ENCODE results near the gene CELF2.

The CELF2 gene

GRCh38 chr10:11305825-11306593 lies 288.3 kb downstream of the CELF2 start:
- H3K4me1 ChIP-seq (ENCODE audit: control insufficient read depth in 1 of 2, insufficient read depth in 2 of 2, low read length in 2 of 2): no peaks in the 10 kb centered on the region
- peaks cover 13 to 53% of the 10 kb centered on the region in 2 donors for H3K36me3 ChIP-seq (ENCODE audit: control insufficient read depth in 1 of 2, insufficient read depth in 2 of 2, low read length in 2 of 2)
- no peak overlapping the region for H3K4me3 ChIP-seq (ENCODE audit: low read depth in 1 of 2, low read length in 2 of 2)
- H3K9me3 ChIP-seq (ENCODE audit: control insufficient read depth in 1 of 2, low read length in 2 of 2): peaks cover 4 to 12% of the 10 kb centered on the region in 2 donors
- no peak overlapping the region for H3K27ac ChIP-seq (ENCODE audit: low read depth, low read length)
- H3K27me3 ChIP-seq (ENCODE audit: control insufficient read depth in 1 of 2, insufficient read depth in 2 of 2, low read length in 2 of 2): no peaks in the 10 kb centered on the region
- no peak overlapping the region for H3K9ac ChIP-seq (ENCODE audit: low read depth in 1 of 2, low read length in 2 of 2)

GRCh38 chr10:11307004-11307403 lies 289.3 kb downstream of the CELF2 start:
- peaks cover 4 to 12% of the 10 kb centered on the region in 2 donors for H3K9me3 ChIP-seq (ENCODE audit: control insufficient read depth in 1 of 2, low read length in 2 of 2)
- no peak overlapping the region for H3K9ac ChIP-seq (ENCODE audit: low read depth in 1 of 2, low read length in 2 of 2)
- H3K27me3 ChIP-seq (ENCODE audit: control insufficient read depth in 1 of 2, insufficient read depth in 2 of 2, low read length in 2 of 2): no peaks in the 10 kb centered on the region
- H3K4me3 ChIP-seq (ENCODE audit: low read depth in 1 of 2, low read length in 2 of 2): no peak overlapping the region
- no peak overlapping the region for H3K27ac ChIP-seq (ENCODE audit: low read depth, low read length)
- no peaks in the 10 kb centered on the region for H3K4me1 ChIP-seq (ENCODE audit: control insufficient read depth in 1 of 2, insufficient read depth in 2 of 2, low read length in 2 of 2)
- peaks cover 13 to 48% of the 10 kb centered on the region in 2 donors for H3K36me3 ChIP-seq (ENCODE audit: control insufficient read depth in 1 of 2, insufficient read depth in 2 of 2, low read length in 2 of 2)

- Histone ChIP-seq H3K4me3 (ENCODE audit: low read depth in 1 of 2, low read length in 2 of 2) (no peak overlapping the region), H3K27ac (ENCODE audit: low read depth, low read length) (no peak overlapping the region), H3K9ac (ENCODE audit: low read depth in 1 of 2, low read length in 2 of 2) (no peak overlapping the region), H3K4me1 (ENCODE audit: control insufficient read depth in 1 of 2, insufficient read depth in 2 of 2, low read length in 2 of 2) (no peaks in the 10 kb centered on the region), H3K36me3 (ENCODE audit: control insufficient read depth in 1 of 2, insufficient read depth in 2 of 2, low read length in 2 of 2) (peaks cover 9 to 45% of the 10 kb centered on the region in 2 donors), H3K27me3 (ENCODE audit: control insufficient read depth in 1 of 2, insufficient read depth in 2 of 2, low read length in 2 of 2) (no peaks in the 10 kb centered on the region), H3K9me3 (ENCODE audit: control insufficient read depth in 1 of 2, low read length in 2 of 2) (peaks cover 4 to 12% of the 10 kb centered on the region in 2 donors)
These were observed 290.3 kb downstream of the CELF2 start for GRCh38 chr10:11307937-11308336.

GRCh38 chr10:11311027-11311426 lies 293.4 kb downstream of the CELF2 start:
- peaks cover 19 to 39% of the 10 kb centered on the region in 2 donors for H3K36me3 ChIP-seq (ENCODE audit: control insufficient read depth in 1 of 2, insufficient read depth in 2 of 2, low read length in 2 of 2)
- no peak overlapping the region for H3K9ac ChIP-seq (ENCODE audit: low read depth in 1 of 2, low read length in 2 of 2)
- no peak overlapping the region for H3K4me3 ChIP-seq (ENCODE audit: low read depth in 1 of 2, low read length in 2 of 2)
- no peaks in the 10 kb centered on the region for H3K4me1 ChIP-seq (ENCODE audit: control insufficient read depth in 1 of 2, insufficient read depth in 2 of 2, low read length in 2 of 2)
- H3K9me3 ChIP-seq (ENCODE audit: control insufficient read depth in 1 of 2, low read length in 2 of 2): peaks cover 4 to 12% of the 10 kb centered on the region in 2 donors
- H3K27ac ChIP-seq (ENCODE audit: low read depth, low read length): no peak overlapping the region
- H3K27me3 ChIP-seq (ENCODE audit: control insufficient read depth in 1 of 2, insufficient read depth in 2 of 2, low read length in 2 of 2): no peaks in the 10 kb centered on the region

- H3K27ac ChIP-seq (ENCODE audit: low read depth, low read length): no peak overlapping the region
- no peaks in the 10 kb centered on the region for H3K9me3 ChIP-seq (ENCODE audit: control insufficient read depth in 1 of 2, low read length in 2 of 2)
- no peak overlapping the region for H3K9ac ChIP-seq (ENCODE audit: low read depth in 1 of 2, low read length in 2 of 2)
- no peaks in the 10 kb centered on the region for H3K27me3 ChIP-seq (ENCODE audit: control insufficient read depth in 1 of 2, insufficient read depth in 2 of 2, low read length in 2 of 2)
- no peak overlapping the region for H3K4me3 ChIP-seq (ENCODE audit: low read depth in 1 of 2, low read length in 2 of 2)
- H3K36me3 ChIP-seq (ENCODE audit: control insufficient read depth in 1 of 2, insufficient read depth in 2 of 2, low read length in 2 of 2): peaks cover 17 to 25% of the 10 kb centered on the region in 2 donors
- H3K4me1 ChIP-seq (ENCODE audit: control insufficient read depth in 1 of 2, insufficient read depth in 2 of 2, low read length in 2 of 2): no peaks in the 10 kb centered on the region
These were observed 295.8 kb downstream of the CELF2 start for GRCh38 chr10:11313463-11313862.

- H3K4me1 ChIP-seq (ENCODE audit: control insufficient read depth in 1 of 2, insufficient read depth in 2 of 2, low read length in 2 of 2): no peaks in the 10 kb centered on the region
- H3K27ac ChIP-seq (ENCODE audit: low read depth, low read length): no peak overlapping the region
- H3K36me3 ChIP-seq (ENCODE audit: control insufficient read depth in 1 of 2, insufficient read depth in 2 of 2, low read length in 2 of 2): peaks cover 17 to 49% of the 10 kb centered on the region in 2 donors
These were observed 300.4 kb downstream of the CELF2 start for GRCh38 chr10:11317936-11318670.

GRCh38 chr10:11318826-11319598 lies 301.3 kb downstream of the CELF2 start:
- H3K27me3 ChIP-seq (ENCODE audit: control insufficient read depth in 1 of 2, insufficient read depth in 2 of 2, low read length in 2 of 2): no peaks in the 10 kb centered on the region
- H3K9ac ChIP-seq (ENCODE audit: low read depth in 1 of 2, low read length in 2 of 2): no peak overlapping the region
- no peaks in the 10 kb centered on the region for H3K4me1 ChIP-seq (ENCODE audit: control insufficient read depth in 1 of 2, insufficient read depth in 2 of 2, low read length in 2 of 2)
- H3K9me3 ChIP-seq (ENCODE audit: control insufficient read depth in 1 of 2, low read length in 2 of 2): no peaks in the 10 kb centered on the region
- H3K4me3 ChIP-seq (ENCODE audit: low read depth in 1 of 2, low read length in 2 of 2): no peak overlapping the region
- H3K36me3 ChIP-seq (ENCODE audit: control insufficient read depth in 1 of 2, insufficient read depth in 2 of 2, low read length in 2 of 2): peaks cover 16 to 48% of the 10 kb centered on the region in 2 donors
- no peak overlapping the region for H3K27ac ChIP-seq (ENCODE audit: low read depth, low read length)

More at GRCh38 chr10:11317936-11318670, 300.4 kb downstream of the CELF2 start:
- no peak overlapping the region for H3K9ac ChIP-seq (ENCODE audit: low read depth in 1 of 2, low read length in 2 of 2)
- no peaks in the 10 kb centered on the region for H3K9me3 ChIP-seq (ENCODE audit: control insufficient read depth in 1 of 2, low read length in 2 of 2)
- H3K27me3 ChIP-seq (ENCODE audit: control insufficient read depth in 1 of 2, insufficient read depth in 2 of 2, low read length in 2 of 2): no peaks in the 10 kb centered on the region
- no peak overlapping the region for H3K4me3 ChIP-seq (ENCODE audit: low read depth in 1 of 2, low read length in 2 of 2)

- H3K9ac ChIP-seq (ENCODE audit: low read depth in 1 of 2, low read length in 2 of 2): no peak overlapping the region
- no peak overlapping the region for H3K27ac ChIP-seq (ENCODE audit: low read depth, low read length)
- H3K9me3 ChIP-seq (ENCODE audit: control insufficient read depth in 1 of 2, low read length in 2 of 2): no peaks in the 10 kb centered on the region
- no peak overlapping the region for H3K4me3 ChIP-seq (ENCODE audit: low read depth in 1 of 2, low read length in 2 of 2)
- no peaks in the 10 kb centered on the region for H3K27me3 ChIP-seq (ENCODE audit: control insufficient read depth in 1 of 2, insufficient read depth in 2 of 2, low read length in 2 of 2)
- H3K36me3 ChIP-seq (ENCODE audit: control insufficient read depth in 1 of 2, insufficient read depth in 2 of 2, low read length in 2 of 2): peaks cover 6 to 47% of the 10 kb centered on the region in 2 donors
- H3K4me1 ChIP-seq (ENCODE audit: control insufficient read depth in 1 of 2, insufficient read depth in 2 of 2, low read length in 2 of 2): no peaks in the 10 kb centered on the region
These were observed 302.4 kb downstream of the CELF2 start for GRCh38 chr10:11319990-11320602.

- Histone ChIP-seq H3K4me1 (ENCODE audit: control insufficient read depth in 1 of 2, insufficient read depth in 2 of 2, low read length in 2 of 2) (no peaks in the 10 kb centered on the region), H3K36me3 (ENCODE audit: control insufficient read depth in 1 of 2, insufficient read depth in 2 of 2, low read length in 2 of 2) (peaks cover 13 to 49% of the 10 kb centered on the region in 2 donors), H3K9ac (ENCODE audit: low read depth in 1 of 2, low read length in 2 of 2) (no peak overlapping the region), H3K27ac (ENCODE audit: low read depth, low read length) (no peak overlapping the region), H3K27me3 (ENCODE audit: control insufficient read depth in 1 of 2, insufficient read depth in 2 of 2, low read length in 2 of 2) (no peaks in the 10 kb centered on the region), H3K9me3 (ENCODE audit: control insufficient read depth in 1 of 2, low read length in 2 of 2) (no peaks in the 10 kb centered on the region), H3K4me3 (ENCODE audit: low read depth in 1 of 2, low read length in 2 of 2) (no peak overlapping the region)
These were observed 303.3 kb downstream of the CELF2 start for GRCh38 chr10:11320809-11321520.
